ENCODE measurements around the gene ARHGEF16.

Gene ARHGEF16

DNA sequence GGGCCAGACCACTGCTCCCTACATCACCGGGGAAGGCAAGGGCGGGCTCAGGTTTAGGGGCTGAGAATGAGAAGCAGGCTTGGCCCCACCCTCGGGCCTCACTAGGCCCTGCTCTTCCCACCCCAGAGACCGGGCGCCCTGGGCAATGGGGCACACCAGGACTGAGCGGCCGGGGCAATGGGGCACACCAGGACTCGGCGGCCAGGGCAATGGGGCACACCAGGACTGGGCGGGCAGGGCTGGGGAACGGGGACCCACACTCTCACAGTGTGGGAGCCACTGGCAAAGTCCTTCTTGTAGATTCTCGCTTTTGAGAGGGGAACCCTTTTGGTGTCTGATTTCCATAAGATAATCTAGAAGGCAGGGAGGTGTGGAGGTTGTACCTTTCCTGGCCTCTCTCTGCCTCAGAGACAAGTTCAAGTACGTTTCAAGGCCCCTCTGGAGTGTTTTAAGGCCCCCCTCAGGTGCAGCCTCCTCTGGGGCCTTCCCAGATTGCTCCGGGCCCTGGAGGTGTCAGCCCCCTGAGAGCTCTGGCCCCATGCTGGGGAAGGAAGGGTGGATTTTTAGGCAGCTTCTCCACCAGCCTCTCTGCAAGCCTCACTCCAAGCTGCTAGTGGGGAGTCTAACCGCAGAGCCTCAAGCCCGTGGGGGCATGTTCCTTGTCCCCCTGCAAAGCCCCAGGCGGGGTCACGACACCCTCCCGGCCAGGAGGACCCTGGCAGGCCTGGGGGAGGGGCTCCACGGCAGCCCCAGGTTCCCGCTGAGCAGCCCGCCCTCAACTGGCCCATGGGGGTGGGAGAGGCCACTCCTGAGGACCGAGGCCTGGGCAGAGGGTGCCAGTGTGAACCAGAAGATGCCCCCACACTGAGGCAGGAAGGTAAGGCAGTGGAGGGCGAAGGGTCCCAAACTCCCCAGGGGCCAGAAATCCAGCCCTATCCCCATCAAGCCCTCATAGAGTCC is 66.2 kb downstream of the ARHGEF16 start:
- no peak for ATAC-seq

DNA sequence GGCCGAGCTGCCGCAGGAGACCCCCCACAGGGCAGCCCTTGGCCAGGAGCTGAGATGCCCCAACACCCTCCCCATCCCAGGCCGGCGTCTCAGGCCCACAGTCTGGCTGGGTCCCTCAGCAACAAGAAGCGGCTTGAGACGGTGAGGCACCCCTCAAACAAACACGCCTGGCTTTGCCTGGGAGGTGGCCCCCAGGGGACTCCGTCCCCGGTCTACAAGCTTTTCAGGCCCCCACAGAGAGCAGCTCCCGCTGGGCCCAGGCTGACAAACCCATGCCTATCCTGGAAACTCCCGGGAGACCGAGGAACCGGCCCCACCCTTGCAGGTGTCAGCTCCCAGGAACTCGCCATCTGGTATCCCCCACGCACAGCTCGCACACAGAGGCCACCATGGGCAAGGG is 67.0 kb downstream of the ARHGEF16 start:
- ATAC-seq: no peak

DNA sequence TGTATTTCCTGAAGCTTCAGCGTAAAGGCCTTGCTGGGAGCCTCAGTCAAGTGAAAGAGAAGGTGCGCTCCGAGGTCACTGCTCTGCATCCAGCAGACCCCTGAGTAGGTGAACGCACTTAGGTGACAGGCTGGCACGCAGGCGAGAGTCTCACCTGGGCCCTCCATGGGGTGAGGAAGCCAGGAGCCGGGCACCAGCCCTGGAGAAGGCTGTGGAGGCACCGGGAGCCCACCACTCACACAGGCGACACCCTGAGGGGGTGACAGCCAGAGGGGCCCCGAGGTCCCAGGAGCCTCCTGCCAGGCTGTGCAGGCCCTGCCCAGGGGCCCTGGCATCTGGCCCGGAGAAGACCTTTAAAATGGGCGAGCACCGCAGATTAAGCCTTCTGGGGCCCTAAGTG is 67.6 kb downstream of the ARHGEF16 start:
- ATAC-seq: no peak

DNA sequence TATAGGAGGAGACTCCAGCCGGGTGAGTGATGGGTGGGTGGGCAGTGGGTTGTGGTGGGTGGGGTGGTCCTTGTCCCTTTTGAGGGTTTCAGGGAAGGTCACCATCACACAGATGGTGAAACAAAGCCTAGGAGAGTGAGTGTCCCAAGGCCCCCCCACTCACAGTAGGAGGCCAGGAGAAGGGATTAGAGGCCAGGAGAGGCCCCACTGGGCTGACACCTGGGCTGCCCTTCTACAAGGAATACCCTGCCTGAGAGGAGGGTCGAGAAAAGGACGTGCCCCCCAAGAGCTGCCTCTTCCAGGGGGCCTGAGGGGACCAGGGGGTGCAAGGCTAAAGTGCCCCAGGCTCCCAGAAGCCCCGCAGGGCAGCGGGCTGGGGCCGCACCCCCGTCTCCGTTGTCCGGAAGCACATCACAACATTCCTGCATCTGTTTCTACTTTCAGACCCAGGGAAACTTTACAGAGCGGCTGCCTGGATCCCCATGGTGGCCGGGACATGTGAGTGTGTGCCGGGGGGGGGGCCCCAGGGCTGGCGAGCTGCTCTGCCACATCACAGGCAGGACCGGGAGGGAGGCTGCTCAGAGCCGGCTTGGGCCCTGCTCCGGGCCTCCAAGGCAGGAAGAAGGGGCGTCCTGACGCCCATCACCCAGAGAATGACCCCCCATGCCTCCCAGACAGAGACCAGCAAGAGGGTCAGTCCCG is 68.2 kb downstream of the ARHGEF16 start:
- no peak for ATAC-seq

DNA sequence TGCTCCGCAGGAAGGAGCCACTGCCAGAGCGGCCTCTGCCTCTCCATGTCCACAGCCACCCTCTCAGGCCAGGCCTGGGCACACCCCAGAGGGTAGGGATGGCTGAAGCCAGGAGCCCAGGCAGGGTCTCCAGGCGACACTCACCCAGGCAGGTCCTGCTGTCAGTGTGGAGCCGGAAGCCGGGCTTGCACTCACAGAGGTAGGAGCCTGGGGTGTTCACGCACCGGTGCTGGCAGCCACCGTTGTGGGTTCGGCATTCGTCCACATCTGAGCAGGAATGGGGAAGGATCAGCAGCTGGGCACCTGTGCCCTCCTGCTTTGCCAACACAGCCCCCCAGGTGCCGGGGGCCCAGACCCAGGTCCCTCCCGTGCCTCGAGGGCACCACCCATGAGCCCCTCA is 69.5 kb downstream of the ARHGEF16 start:
- no peak for ATAC-seq

DNA sequence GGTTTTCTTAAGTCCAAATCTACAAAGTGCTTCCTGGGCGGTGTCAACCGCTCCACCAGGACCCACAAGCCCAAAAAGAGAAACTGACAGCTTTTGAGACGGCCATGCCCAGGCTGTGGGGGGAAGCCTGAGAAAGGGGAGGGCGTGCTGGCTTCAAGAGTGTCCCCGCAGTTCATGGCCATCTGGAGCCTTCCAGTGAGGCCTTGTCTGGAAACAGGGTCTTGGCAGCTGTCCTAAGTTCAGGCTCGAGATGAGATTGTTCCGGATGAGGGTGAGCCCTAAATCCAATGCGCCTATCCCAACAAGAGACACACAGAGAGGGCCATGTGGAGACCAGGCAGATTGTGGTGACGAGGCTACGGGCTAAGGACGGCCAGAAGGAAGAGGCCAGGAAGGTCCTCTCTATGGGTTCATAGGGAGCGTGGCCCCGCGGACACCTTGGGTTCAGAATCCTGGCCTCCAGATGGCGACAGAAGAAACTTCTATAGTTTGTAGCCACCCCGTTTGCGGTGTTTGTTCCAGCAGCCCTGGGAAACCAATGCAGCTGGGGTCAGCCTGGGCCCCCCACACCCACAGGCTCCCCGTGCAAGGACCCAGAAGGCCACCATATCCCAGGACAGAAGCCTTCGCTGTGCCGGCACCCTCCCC is 70.2 kb downstream of the ARHGEF16 start:
- no peak for ATAC-seq

DNA sequence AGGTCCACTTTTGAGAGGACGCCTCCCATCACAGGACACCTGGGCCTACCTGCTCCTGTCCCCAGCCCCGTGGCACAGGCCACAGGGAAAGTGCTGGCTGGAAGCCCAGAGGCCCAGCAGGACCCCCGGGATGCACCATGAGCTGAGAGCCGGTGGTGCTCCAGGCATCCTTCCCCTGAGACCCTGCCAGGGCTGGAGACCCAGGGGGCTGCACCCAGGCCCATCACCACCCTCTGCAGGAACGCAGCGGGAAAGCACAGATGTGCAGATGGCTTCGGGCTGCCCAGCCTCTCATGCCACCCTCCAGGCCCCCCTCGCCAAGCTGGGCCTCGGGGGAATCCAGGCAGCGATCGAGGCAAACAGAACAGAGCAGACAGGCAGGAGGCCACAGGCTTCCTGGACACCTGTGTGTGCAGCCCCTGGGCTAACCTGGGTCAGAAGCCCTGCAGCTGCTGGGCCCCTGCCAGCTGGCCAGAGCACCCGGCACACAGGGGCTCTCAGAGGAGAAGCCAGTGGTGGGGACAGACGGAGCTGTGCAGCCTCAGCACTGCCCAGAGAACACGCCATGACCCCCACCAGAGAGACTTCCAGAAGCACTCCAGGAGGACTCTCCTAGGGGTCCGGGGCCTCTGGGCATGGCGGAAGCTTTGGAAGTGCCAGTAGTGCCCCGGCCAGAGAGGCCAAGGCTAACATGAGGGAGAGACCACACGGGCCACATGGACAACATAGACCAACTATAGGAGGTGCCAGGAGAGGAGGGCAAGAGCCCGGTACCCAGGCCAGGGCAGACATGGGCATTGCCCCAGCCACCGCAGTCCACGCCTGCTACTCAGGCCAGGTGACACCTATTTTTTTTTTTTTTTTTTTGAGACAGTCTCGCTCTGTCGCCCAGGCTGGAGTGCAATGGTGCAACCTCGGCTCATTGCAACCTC is 71.4 kb downstream of the ARHGEF16 start:
- no peak for ATAC-seq

DNA sequence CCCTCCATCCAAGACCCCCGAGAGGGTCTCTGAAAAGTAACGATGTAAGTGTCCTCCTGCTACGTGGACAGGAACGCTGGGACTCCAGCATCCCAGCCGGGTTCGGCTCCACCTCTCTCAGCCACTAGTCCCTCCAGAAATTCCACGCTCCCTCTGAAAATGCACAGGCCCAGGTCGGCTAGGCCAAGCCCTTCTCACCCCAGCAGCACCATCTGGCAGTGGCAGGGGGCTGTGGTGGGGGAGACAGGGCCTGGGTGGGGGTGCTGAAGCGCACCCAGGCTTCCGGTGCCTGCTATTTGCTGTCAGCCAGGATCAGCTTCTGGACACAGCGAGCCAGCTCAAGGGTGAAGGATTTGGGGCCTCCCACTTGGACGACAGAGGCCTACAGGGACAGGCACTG is 73.3 kb downstream of the ARHGEF16 start:
- no peak for ATAC-seq

DNA sequence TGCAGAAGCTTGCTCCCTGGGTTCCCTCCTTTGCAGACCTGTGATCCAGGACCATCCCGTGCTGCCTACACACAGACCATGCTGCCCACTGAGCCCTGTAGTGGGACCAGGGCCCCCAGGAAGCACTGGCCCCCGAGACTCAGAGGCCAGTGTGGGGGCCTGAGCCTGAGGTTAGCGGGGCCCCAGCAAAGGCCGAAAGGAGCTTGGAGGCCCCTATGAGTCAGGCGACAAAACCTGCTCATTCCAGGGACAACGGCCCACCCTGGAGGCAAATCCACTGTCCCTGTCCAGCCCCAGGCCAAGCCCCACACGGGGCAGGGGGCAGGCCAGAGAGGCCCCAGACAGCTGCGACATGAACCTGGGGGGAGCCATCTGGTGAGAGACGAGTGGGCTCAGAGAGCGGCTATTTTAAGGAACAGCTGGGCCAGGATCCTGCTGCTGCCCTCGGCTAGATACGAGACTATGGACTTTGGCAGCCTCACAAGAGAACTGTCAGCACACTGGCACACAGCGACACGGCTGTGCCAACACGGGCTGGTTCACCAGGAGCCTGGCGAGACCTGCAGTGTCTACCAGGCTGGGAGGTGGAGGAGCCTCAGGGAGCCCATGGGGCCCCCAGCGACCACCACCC is 74.7 kb downstream of the ARHGEF16 start:
- no peak for ATAC-seq

DNA sequence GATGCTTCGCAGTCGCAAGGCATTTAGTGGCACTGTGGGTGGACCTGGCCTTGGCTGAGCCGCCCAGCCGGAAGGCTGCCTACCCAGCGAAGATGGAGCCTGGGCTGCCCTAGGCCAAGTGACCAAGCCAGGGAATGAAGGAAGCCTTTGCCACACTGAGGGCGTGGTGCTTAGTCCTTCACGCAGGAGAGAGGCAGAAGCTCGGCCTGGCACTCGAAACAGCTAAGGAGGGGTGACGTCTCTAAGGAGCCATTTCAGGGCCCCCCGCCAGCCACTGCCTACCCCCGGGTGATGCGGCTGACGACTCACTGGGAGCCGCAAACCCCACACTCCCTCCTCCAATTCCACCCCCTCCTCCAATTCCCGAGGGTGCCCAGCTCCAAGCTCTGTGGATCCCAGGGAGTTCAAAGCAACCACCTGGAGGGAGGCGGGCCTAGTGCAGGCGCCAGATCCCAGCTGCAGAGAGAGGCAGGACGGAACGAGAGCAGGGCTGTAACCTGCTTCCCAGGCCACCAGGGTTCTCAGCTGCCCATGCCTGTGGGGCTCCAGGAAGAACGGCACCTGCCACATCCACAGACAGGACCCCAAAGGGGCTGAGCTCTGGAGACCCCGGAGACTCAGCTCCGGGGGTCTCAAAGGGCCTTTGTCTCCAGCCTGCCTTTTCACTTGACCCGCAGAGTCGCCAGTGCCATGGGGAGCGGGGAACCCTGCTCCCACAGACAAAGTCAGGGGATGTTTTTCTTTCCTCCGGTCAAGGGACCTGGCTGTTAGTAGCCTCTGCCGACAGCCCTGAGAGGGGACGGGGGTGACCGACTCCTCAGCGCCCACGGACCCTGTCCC is 75.8 kb downstream of the ARHGEF16 start:
- ATAC-seq: no peak

All from activated CD4-positive, CD25-positive, alpha-beta regulatory T cell treated with anti-CD3 and anti-CD28 coated beads, Interleukin-2, amount 50 U/mL, for 24 hours (primary cell).